ENCODE data around the gene MVD. TPM values are rescaled to one million over a fixed set of nuclear protein-coding genes. Genes with fewer than 3 reads are reported as not detected.

The MVD gene
- total RNA-seq, 1 experiment from 2014 or later: 141 TPM

- Mint-ChIP-seq H3K9me3 (ENCODE audit: unreplicated experiment) (no peaks in the 10 kb centered on the region), H3K4me1 (ENCODE audit: low read depth, unreplicated experiment) (no peaks in the 10 kb centered on the region), H3K27ac (ENCODE audit: unreplicated experiment) (no peak overlapping the region), H3K4me3 (ENCODE audit: unreplicated experiment) (no peak overlapping the region), H3K27me3 (ENCODE audit: insufficient read depth, unreplicated experiment) (no peaks in the 10 kb centered on the region), H3K36me3 (ENCODE audit: insufficient read depth, unreplicated experiment) (peaks cover 96% of the 10 kb centered on the region)
- no peaks in the 10 kb centered on the region for H3K4me1 ChIP-seq
- H3K4me3 ChIP-seq (ENCODE audit: low read depth, low read length): no peak overlapping the region
- TF ChIP-seq, protein P1, sequence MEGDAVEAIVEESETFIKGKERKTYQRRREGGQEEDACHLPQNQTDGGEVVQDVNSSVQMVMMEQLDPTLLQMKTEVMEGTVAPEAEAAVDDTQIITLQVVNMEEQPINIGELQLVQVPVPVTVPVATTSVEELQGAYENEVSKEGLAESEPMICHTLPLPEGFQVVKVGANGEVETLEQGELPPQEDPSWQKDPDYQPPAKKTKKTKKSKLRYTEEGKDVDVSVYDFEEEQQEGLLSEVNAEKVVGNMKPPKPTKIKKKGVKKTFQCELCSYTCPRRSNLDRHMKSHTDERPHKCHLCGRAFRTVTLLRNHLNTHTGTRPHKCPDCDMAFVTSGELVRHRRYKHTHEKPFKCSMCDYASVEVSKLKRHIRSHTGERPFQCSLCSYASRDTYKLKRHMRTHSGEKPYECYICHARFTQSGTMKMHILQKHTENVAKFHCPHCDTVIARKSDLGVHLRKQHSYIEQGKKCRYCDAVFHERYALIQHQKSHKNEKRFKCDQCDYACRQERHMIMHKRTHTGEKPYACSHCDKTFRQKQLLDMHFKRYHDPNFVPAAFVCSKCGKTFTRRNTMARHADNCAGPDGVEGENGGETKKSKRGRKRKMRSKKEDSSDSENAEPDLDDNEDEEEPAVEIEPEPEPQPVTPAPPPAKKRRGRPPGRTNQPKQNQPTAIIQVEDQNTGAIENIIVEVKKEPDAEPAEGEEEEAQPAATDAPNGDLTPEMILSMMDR (IDR thresholded peaks at IDR 0.05; ENCODE audit: insufficient read depth in 1 of 2, low read depth in 1 of 2, low read length in 1 of 2, severe bottlenecking in 1 of 2, unreplicated experiment in 1 of 2): no peak
- H3K9me3 ChIP-seq: no peaks in the 10 kb centered on the region
- DNase-seq: no peak
- ChIA-PET CTCF (interaction anchor here (0.7 kb wide), 1 partner anchor 53 kb away, joined by 3 read pairs; the partner anchor contains the start of gene ZC3H18), POLR2A (no interaction called here)
- BruUV-seq (replicated peaks): no TSS peak
- intact Hi-C loops (cut with micrococcal nuclease; ENCODE audit: unreplicated experiment): no loop called here
- no peaks in the 10 kb centered on the region for H3K27me3 ChIP-seq (replicated peaks; ENCODE audit: control insufficient read depth, insufficient read depth, low read length)
- peaks cover 12% of the 10 kb centered on the region for H3K36me3 ChIP-seq (ENCODE audit: control insufficient read depth, insufficient read depth, low read length)
Observed at GRCh38 chr16:88623858-88624257, 39.0 kb downstream of the MVD start.

DNA sequence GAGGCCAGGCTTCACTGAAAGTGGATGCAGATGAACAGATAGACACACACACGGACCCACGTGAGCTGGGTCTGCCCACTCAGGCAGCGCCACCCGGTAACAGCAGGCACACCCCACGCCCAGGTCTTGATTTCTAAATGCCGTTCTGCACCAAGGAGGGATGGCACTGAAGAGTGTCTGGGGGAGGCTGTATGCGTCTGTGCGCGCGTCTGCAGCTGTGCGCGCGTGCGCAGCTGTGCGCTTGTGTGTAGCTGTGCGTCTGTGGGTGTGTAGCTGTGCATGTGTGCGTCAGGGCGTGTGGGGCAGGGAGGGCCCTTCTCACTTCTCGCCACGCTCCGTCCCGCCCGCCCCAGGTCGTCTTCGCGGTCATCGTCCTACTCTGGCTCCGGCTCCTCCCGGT lies 40.0 kb downstream of the MVD start:
- H3K36me3 ChIP-seq (ENCODE audit: control insufficient read depth, insufficient read depth, low read length): peaks cover 12% of the 10 kb centered on the region
- Mint-ChIP-seq H3K4me1 (ENCODE audit: low read depth, unreplicated experiment) (peaks cover 8% of the 10 kb centered on the region), H3K4me3 (ENCODE audit: unreplicated experiment) (no peak overlapping the region), H3K27me3 (ENCODE audit: insufficient read depth, unreplicated experiment) (no peaks in the 10 kb centered on the region), H3K27ac (ENCODE audit: unreplicated experiment) (no peak overlapping the region), H3K9me3 (ENCODE audit: unreplicated experiment) (no peaks in the 10 kb centered on the region), H3K36me3 (ENCODE audit: insufficient read depth, unreplicated experiment) (peaks cover 96% of the 10 kb centered on the region)
- ChIA-PET CTCF (no interaction called here), POLR2A (no interaction called here)
- peaks cover 7% of the 10 kb centered on the region; the same call in 1 of the 2 replicates for H3K4me1 ChIP-seq
- no peaks in the 10 kb centered on the region for H3K27me3 ChIP-seq (replicated peaks; ENCODE audit: control insufficient read depth, insufficient read depth, low read length)
- H3K9me3 ChIP-seq: no peaks in the 10 kb centered on the region
- intact Hi-C loops (cut with micrococcal nuclease; ENCODE audit: unreplicated experiment): no loop called here
- DNase-seq: no peak
- no TSS peak for BruUV-seq (replicated peaks)
- TF ChIP-seq, protein P1 (IDR thresholded peaks at IDR 0.05; ENCODE audit: insufficient read depth in 1 of 2, low read depth in 1 of 2, low read length in 1 of 2, severe bottlenecking in 1 of 2, unreplicated experiment in 1 of 2): no peak
- no peak overlapping the region for H3K4me3 ChIP-seq (ENCODE audit: low read depth, low read length)

DNA sequence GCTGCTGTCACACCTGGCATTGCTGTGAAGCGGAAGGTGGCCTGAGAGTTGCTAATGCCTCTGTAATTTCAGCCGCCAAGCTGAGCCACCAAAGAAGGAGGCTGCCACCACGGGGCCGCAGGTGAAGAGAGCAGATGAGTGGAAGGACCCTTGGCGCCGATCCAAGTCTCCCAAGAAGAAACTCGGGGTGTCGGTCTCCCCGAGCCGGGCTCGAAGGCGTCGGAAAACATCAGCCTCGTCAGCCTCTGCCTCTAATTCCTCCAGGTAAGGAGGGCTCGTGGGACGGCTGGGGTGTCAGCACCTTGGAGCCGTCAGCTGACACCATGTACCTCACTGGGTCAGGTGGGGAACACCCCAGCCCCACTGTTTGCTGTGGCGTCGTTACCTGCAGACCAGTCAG lies 40.8 kb downstream of the MVD start:
- H3K27ac Mint-ChIP-seq (ENCODE audit: unreplicated experiment): no peak overlapping the region
- no peaks in the 10 kb centered on the region for H3K9me3 Mint-ChIP-seq (ENCODE audit: unreplicated experiment)
- no peak for DNase-seq
- no peaks in the 10 kb centered on the region for H3K27me3 Mint-ChIP-seq (ENCODE audit: insufficient read depth, unreplicated experiment)
- Histone ChIP-seq H3K27me3 (replicated peaks; ENCODE audit: control insufficient read depth, insufficient read depth, low read length) (no peaks in the 10 kb centered on the region), H3K9me3 (no peaks in the 10 kb centered on the region), H3K4me3 (ENCODE audit: low read depth, low read length) (no peak overlapping the region), H3K36me3 (ENCODE audit: control insufficient read depth, insufficient read depth, low read length) (peaks cover 12% of the 10 kb centered on the region), H3K4me1 (peaks cover 10% of the 10 kb centered on the region; the same call in 1 of the 2 replicates)
- H3K4me3 Mint-ChIP-seq (ENCODE audit: unreplicated experiment): no peak overlapping the region
- TF ChIP-seq, protein P1 (IDR thresholded peaks at IDR 0.05; ENCODE audit: insufficient read depth in 1 of 2, low read depth in 1 of 2, low read length in 1 of 2, severe bottlenecking in 1 of 2, unreplicated experiment in 1 of 2): no peak
- intact Hi-C loops (cut with micrococcal nuclease; ENCODE audit: unreplicated experiment): no loop called here
- peaks cover 97% of the 10 kb centered on the region for H3K36me3 Mint-ChIP-seq (ENCODE audit: insufficient read depth, unreplicated experiment)
- BruUV-seq (replicated peaks): no TSS peak
- POLR2A ChIA-PET: no interaction called here
- H3K4me1 Mint-ChIP-seq (ENCODE audit: low read depth, unreplicated experiment): peaks cover 14% of the 10 kb centered on the region
- CTCF ChIA-PET: no interaction called here

All from Caco-2 (cell line).